Ishikawa (cell line): Measurements from ENCODE around the gene UBXN1.

Source experiments
- CEBPB ChIP-seq: IDR thresholded peaks from 2 replicates; pipeline ENCODE4 v1.6.1; 2012
- CREB1 ChIP-seq: IDR thresholded peaks from 2 replicates; pipeline ENCODE4 v1.6.1; 2012; ENCODE audit warnings: low read depth
- EGR1 ChIP-seq: IDR thresholded peaks from 2 replicates; pipeline ENCODE4 v1.6.1; 2012
- EP300 ChIP-seq: IDR thresholded peaks from 2 replicates; pipeline ENCODE4 v1.6.1; 2012; ENCODE audit warnings: borderline replicate concordance
- FOXM1 ChIP-seq: IDR thresholded peaks from 2 replicates; pipeline ENCODE4 v1.6.1; 2012; ENCODE audit warnings: low read depth, borderline replicate concordance
- NFIC ChIP-seq: IDR thresholded peaks from 2 replicates; pipeline ENCODE4 v1.6.1; 2012
- RAD21 ChIP-seq: IDR thresholded peaks from 2 replicates; pipeline ENCODE4 v1.6.1; 2012; ENCODE audit warnings: low read depth
- TAF1 ChIP-seq: IDR thresholded peaks from 2 replicates; pipeline ENCODE4 v1.6.1; 2012; ENCODE audit warnings: low read depth, mild to moderate bottlenecking
- TCF12 ChIP-seq: IDR thresholded peaks from 2 replicates; pipeline ENCODE4 v1.6.1; 2012; ENCODE audit warnings: low read depth
- TEAD4 ChIP-seq: IDR thresholded peaks from 2 replicates; pipeline ENCODE4 v1.6.1; 2012
- YY1 ChIP-seq: IDR thresholded peaks from 2 replicates; pipeline ENCODE4 v1.6.1; 2012; ENCODE audit warnings: low read depth
- ZBTB7A ChIP-seq: IDR thresholded peaks from 2 replicates; pipeline ENCODE4 v1.6.1; 2012; ENCODE audit warnings: low read depth
- TF ChIP-seq, protein P1 (sequence below): IDR thresholded peaks from 2 replicates; pipeline ENCODE4 v1.6.1; 2012; ENCODE audit warnings: low read depth, mild to moderate bottlenecking
- TF ChIP-seq, protein P2 (sequence below): IDR thresholded peaks from 2 replicates; pipeline ENCODE4 v1.6.1; 2012
- TF ChIP-seq, protein P3 (sequence below): IDR thresholded peaks from 2 replicates; pipeline ENCODE4 v1.6.1; 2012

UBXN1 gene

DNA sequence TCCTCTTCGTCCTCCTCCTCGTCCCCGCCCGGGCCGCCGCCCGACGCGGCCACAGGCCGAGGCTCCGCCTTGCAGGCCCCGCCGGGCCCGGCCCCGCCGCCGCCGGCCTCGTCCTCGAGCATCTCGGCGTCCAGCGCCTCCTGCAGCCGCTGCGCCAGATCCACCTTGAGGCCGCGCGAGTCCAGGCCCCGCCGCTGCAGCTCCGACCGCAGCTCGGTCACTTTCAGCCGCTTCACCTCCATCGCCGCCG lies 48.0 kb upstream of the UBXN1 start:
- TF ChIP-seq TCF12 (no peak), TEAD4 (no peak), RAD21 (no peak), EGR1 (no peak), ZBTB7A (no peak), YY1 (no peak), CEBPB (no peak), CREB1 (no peak), NFIC (no peak), TAF1 (no peak), EP300 (no peak), FOXM1 (no peak)
- TF ChIP-seq, protein P1, sequence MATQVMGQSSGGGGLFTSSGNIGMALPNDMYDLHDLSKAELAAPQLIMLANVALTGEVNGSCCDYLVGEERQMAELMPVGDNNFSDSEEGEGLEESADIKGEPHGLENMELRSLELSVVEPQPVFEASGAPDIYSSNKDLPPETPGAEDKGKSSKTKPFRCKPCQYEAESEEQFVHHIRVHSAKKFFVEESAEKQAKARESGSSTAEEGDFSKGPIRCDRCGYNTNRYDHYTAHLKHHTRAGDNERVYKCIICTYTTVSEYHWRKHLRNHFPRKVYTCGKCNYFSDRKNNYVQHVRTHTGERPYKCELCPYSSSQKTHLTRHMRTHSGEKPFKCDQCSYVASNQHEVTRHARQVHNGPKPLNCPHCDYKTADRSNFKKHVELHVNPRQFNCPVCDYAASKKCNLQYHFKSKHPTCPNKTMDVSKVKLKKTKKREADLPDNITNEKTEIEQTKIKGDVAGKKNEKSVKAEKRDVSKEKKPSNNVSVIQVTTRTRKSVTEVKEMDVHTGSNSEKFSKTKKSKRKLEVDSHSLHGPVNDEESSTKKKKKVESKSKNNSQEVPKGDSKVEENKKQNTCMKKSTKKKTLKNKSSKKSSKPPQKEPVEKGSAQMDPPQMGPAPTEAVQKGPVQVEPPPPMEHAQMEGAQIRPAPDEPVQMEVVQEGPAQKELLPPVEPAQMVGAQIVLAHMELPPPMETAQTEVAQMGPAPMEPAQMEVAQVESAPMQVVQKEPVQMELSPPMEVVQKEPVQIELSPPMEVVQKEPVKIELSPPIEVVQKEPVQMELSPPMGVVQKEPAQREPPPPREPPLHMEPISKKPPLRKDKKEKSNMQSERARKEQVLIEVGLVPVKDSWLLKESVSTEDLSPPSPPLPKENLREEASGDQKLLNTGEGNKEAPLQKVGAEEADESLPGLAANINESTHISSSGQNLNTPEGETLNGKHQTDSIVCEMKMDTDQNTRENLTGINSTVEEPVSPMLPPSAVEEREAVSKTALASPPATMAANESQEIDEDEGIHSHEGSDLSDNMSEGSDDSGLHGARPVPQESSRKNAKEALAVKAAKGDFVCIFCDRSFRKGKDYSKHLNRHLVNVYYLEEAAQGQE = no peak
- TF ChIP-seq, protein P2, sequence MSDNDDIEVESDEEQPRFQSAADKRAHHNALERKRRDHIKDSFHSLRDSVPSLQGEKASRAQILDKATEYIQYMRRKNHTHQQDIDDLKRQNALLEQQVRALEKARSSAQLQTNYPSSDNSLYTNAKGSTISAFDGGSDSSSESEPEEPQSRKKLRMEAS = no peak
- TF ChIP-seq, protein P3, sequence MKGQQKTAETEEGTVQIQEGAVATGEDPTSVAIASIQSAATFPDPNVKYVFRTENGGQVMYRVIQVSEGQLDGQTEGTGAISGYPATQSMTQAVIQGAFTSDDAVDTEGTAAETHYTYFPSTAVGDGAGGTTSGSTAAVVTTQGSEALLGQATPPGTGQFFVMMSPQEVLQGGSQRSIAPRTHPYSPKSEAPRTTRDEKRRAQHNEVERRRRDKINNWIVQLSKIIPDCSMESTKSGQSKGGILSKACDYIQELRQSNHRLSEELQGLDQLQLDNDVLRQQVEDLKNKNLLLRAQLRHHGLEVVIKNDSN = no peak

DNA sequence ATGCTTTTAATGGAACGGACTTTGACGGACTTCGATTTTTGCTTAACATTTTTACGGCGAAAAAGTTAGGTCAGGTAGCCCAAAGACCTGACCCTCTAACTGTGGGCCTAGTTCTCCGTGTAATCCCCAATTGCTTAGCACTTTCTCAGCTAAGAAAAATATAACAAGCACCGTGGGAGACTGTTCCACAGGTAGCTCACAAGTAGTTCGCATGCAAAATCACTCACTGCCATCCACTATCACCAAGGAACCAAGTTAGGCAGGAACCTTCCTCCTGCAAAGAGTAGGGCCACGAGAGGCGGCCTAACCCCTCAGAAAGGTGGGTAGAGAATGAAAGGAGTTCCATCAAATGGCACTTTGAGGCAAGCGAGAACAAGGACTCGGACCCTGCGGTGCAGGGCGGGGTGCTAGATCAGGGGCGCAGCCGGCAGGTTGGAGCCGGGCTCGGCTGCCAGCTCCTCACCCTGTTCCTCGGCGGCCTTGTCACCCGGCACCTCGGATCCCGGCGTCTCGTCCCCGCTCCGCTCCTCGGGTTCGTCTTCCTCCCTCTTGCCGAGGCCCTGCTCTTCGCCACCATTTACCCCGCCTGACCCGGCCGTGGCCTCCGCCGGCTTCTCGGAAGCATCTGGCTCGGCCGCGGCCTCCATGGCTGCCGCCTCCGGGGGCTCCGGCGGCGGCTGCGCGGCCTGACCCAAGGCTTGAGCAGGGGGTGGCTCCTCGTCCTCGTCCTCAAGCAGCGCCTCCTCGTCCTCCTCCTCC lies 47.5 kb upstream of the UBXN1 start:
- TF ChIP-seq, protein P3 = no peak
- TF ChIP-seq YY1 (no peak), CEBPB (no peak), EP300 (no peak), EGR1 (no peak), FOXM1 (no peak), TCF12 (no peak), RAD21 (no peak), TAF1 (no peak; the same call in 1 of the 2 replicates), ZBTB7A (no peak), NFIC (no peak), TEAD4 (no peak), CREB1 (no peak)
- TF ChIP-seq, protein P2 = no peak
- TF ChIP-seq, protein P1 = no peak

DNA sequence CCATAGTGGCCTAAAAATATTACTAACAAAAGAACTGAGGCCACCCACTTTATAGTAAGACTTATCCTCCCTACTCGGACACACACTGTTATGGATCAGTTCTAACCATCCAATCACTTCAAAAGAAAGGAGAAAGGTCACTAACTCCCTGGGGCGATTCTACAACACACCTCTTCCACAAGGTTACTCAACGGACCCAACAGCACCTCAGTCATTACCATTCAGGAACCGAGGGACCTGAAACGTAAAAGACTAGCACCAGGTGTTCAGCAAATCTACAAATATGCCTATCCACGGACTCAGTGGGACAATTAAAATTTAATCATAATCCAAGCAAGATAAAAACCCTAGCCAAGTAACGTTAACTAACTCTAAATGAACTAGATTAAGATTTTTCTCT lies 46.8 kb upstream of the UBXN1 start:
- no peak for TF ChIP-seq FOXM1
- TF ChIP-seq, protein P1 = no peak
- TF ChIP-seq CREB1 = no peak
- TF ChIP-seq EP300 = no peak
- TF ChIP-seq RAD21 = no peak
- TF ChIP-seq EGR1 = no peak
- TF ChIP-seq YY1 = no peak
- no peak for TF ChIP-seq TCF12
- no peak for TF ChIP-seq TEAD4
- TF ChIP-seq, protein P3 = no peak
- no peak for TF ChIP-seq ZBTB7A
- no peak for TF ChIP-seq TAF1
- TF ChIP-seq NFIC = no peak
- TF ChIP-seq, protein P2 = no peak

DNA sequence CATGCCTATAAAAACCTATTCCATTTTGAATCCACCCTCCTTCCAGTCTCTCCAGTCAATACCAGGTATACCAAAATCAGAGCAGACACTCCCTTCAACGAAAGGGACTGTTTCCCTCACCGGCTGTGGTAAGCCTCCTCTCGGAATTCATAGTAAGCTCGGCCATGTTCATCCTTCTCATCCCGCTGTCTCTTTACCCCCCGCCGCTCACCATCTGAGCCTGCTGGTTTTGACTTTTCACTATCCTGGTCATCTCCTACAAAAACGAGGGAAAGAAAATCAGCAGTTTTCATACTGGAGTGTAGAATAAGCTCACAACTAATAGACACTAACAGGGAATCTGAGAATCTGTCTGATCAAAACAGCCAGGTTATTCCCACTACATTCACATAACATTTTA lies 45.3 kb upstream of the UBXN1 start:
- TF ChIP-seq NFIC = no peak
- no peak for TF ChIP-seq TAF1
- TF ChIP-seq CREB1 = no peak
- TF ChIP-seq CEBPB = no peak
- no peak for TF ChIP-seq RAD21
- no peak for TF ChIP-seq EP300
- no peak for TF ChIP-seq EGR1
- TF ChIP-seq TCF12 = no peak
- TF ChIP-seq, protein P1 = no peak
- TF ChIP-seq, protein P3 = no peak
- TF ChIP-seq TEAD4 = no peak
